Epithelial cell of esophagus (primary cell): ENCODE results near the gene MYO1B.

Experiments
- DNase-seq: peaks from one replicate; pipeline ENCODE4 v3.0.0; 2010; ENCODE audit warnings: low read depth
- H3K4me3 ChIP-seq: 2 replicates; pipeline ENCODE4 v1.5.1; 2011; ENCODE audit warnings: mild to moderate bottlenecking, low read length, control low read depth
- CTCF ChIP-seq: IDR thresholded peaks from 2 replicates; pipeline ENCODE4 v1.5.1; 2011; ENCODE audit warnings: low read depth, mild to moderate bottlenecking, low read length, control low read depth, inconsistent platforms; ENCODE audit not compliant: insufficient read depth; ENCODE audit errors: missing control alignments

MYO1B gene

GRCh38 chr2:191202881-191203397 is 42.3 kb upstream of the MYO1B start:
- TF ChIP-seq CTCF = no peak
- H3K4me3 ChIP-seq = no peak overlapping the region
- peak; percentile 71 for DNase-seq

DNA sequence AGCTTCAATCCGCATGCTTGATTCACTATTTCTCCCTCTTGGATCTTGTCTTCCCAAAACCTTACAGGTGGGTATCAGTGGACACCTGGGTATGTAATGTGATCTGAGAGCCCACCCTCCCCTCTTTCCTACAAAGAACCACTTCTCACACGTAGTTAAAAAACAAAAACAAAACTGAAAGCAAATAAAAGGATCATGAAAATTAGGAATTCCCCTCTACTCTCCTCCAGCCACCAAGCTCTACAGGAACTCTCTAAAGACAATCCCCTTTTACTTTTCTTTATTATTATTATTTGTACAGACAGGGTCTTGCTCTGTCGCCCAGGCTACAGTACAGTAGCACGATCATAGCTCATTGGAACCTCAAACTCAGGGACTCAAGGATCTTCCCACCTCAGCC is 40.8 kb upstream of the MYO1B start:
- no peak for TF ChIP-seq CTCF
- DNase-seq = no peak

GRCh38 chr2:191206613-191207471 is 38.4 kb upstream of the MYO1B start:
- no peak for TF ChIP-seq CTCF
- H3K4me3 ChIP-seq = no peak overlapping the region
- DNase-seq = peak; percentile 46

More for the DNA sequence above, 40.8 kb upstream of the MYO1B start:
- H3K4me3 ChIP-seq = no peak overlapping the region

DNA sequence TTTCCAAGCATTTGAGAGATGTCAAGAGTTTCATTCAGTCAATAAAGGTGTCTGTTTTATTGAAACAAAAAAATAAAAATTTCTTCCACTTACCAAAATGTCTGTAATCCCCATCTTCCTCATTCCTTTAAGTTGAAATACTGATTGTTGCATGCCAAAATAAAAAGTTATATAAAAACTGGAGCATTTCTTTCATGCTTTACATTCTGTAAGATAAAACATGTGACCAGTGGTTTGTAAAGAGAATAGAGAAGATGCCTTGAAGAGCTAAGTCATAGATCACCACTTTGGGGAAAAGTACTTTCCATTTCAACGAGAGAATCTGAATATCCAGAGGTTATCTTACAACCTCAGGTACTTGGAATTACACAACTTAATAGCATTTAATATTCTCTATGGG is 35.9 kb upstream of the MYO1B start:
- no peak for TF ChIP-seq CTCF
- DNase-seq = no peak
- H3K4me3 ChIP-seq = no peak overlapping the region

- TF ChIP-seq CTCF = no peak
- no peak overlapping the region for H3K4me3 ChIP-seq
- no peak for DNase-seq
Measured at GRCh38 chr2:191212119-191212518, 33.1 kb upstream of the MYO1B start.

DNA sequence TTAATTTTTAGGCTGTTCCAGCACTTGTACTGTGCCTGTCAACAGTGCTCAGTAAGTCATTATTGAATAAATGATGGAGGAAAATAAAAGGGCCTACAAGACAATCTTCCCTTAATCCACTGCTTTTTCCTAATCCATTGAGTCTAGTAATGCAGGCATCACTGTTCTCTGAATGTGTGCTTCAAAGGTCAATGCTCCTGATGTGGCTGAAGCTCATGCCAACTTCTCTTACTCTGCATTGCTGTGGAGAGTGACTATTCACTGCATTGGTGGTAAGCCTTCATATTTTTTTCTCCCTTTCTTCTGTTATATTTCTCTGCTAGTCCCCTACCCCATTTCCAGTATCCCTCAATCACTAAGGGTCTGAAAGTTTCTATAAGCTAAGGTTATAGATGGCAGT is 31.9 kb upstream of the MYO1B start:
- no peak overlapping the region for H3K4me3 ChIP-seq
- no peak for TF ChIP-seq CTCF
- no peak for DNase-seq

DNA sequence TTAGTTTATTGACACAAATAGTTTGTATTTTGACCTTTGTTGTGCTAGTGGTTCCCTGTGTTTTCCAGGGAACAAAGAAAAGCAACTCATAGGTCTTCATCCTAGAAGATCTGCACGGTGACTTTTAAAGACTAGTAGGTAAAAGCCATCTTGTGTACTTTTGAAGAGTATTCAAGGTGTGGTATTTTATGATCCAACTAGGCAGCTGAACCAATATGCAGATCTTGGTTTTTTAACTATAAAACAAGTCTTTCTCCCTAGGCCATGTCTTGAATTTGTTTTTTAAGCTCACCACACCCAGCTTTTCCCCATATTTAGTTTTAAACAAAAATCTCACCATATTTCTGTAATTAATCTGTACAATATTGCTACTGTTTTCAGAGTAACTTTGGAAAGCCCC is 30.0 kb upstream of the MYO1B start:
- DNase-seq = no peak
- TF ChIP-seq CTCF = no peak

More for the DNA sequence above, 30.0 kb upstream of the MYO1B start:
- no peak overlapping the region for H3K4me3 ChIP-seq
